ENCODE results near the gene KANK2. TPM values are rescaled to one million over a fixed set of nuclear protein-coding genes. Genes with fewer than 3 reads are reported as not detected.
A peak's percentile ranks its signal among the peaks of the same experiment; 100 is the strongest.

The KANK2 gene
- total RNA-seq, 4 donors from 2014 or later: 41.9 to 283 (median 68.4) TPM

DNA sequence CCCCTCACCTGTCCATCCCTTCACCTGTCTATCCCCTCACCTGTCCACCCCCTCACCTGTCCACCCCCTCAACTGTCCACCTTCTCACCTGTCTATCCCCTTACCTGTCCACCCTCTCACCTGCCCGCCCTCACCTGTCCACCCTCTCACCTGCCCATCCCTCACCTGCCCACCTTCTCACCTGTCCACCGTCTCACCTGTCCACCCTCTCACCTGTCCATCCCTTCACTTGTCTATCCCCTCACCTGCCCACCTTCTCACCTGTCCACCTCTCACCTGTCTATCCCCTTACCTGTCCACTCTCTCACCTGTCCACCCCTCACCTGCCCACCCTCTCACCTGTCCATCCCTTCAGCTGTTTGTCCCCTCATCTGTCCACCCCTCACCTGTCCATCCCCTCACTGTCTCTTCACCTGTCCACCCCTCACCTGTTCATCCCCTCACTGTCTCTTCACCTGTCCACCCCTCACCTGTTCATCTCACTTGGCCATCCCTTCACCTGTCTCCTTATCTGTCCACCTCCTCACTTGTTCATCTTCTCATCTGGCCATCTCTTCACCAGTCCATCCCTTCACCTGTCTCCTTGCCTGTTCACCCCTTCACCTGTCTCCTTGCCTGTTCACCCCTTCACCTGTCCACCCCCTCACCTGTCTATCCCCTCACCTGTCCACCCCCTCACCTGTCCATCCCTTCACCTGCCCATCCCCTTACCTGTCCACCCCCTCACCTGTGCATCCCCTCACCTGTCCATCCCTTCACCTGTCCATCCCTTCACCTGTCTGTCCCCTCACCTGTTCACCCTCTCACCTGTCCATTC, 12.7 kb upstream of the KANK2 start:
- H3K4me1 ChIP-seq: no peaks in the 10 kb centered on the region
- H3K4me3 ChIP-seq: no peak overlapping the region
- H3K27me3 ChIP-seq: no peaks in the 10 kb centered on the region
- no peak overlapping the region for H3K27ac ChIP-seq
- peaks cover 0 to 54% (median 0%) of the 10 kb centered on the region in 3 donors for H3K36me3 ChIP-seq
- no peaks in the 10 kb centered on the region for H3K9me3 ChIP-seq
- no peak for DNase-seq
- no peak for TF ChIP-seq POLR2A (IDR thresholded peaks at IDR 0.05)
- TF ChIP-seq, protein P1, sequence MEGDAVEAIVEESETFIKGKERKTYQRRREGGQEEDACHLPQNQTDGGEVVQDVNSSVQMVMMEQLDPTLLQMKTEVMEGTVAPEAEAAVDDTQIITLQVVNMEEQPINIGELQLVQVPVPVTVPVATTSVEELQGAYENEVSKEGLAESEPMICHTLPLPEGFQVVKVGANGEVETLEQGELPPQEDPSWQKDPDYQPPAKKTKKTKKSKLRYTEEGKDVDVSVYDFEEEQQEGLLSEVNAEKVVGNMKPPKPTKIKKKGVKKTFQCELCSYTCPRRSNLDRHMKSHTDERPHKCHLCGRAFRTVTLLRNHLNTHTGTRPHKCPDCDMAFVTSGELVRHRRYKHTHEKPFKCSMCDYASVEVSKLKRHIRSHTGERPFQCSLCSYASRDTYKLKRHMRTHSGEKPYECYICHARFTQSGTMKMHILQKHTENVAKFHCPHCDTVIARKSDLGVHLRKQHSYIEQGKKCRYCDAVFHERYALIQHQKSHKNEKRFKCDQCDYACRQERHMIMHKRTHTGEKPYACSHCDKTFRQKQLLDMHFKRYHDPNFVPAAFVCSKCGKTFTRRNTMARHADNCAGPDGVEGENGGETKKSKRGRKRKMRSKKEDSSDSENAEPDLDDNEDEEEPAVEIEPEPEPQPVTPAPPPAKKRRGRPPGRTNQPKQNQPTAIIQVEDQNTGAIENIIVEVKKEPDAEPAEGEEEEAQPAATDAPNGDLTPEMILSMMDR (IDR thresholded peaks at IDR 0.05): no peak

- H3K27ac ChIP-seq: no peak overlapping the region
- no peak overlapping the region for H3K4me3 ChIP-seq
- H3K27me3 ChIP-seq: no peaks in the 10 kb centered on the region
- TF ChIP-seq, protein P1 (IDR thresholded peaks at IDR 0.05): no peak
- no peak for TF ChIP-seq POLR2A (IDR thresholded peaks at IDR 0.05)
- peaks cover 0 to 45% (median 0%) of the 10 kb centered on the region in 3 donors for H3K36me3 ChIP-seq
- peaks cover 0 to 4% (median 0%) of the 10 kb centered on the region in 4 donors for H3K4me1 ChIP-seq
- no peaks in the 10 kb centered on the region for H3K9me3 ChIP-seq
- DNase-seq: no peak
These were observed 11.5 kb upstream of the KANK2 start for GRCh38 chr19:11208561-11209471.

DNA sequence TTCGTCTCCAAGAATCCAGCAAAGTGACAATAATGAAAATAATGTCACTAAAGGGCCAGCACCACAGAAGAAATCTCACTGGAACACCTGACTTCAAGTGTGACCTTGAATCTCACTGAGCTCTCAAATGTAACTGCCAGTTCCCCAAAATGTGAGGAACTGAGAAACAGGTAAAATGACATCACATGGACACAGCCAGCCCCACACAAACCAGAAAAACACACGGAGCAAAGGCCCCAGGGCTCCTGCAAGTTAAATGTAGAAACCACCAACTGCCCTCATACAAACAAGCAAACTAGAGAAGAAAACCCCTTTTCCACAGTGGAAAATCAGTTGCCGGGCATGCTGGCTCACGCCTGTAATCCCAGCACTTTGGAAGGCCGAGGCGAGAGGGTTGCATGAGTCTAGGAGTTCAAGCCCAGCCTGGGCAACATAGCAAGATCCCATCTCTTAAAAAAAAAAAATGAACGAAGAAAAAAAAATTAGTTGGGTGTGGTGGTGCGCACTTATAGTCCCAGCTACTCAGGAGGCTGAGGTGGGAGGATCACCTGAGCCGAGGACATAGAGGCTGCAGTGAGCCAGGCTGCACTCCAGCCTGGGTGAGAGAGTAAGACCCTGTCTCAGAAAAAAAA, 8.7 kb upstream of the KANK2 start:
- peaks cover 0 to 29% (median 0%) of the 10 kb centered on the region in 3 donors for H3K36me3 ChIP-seq
- no peaks in the 10 kb centered on the region for H3K9me3 ChIP-seq
- H3K27me3 ChIP-seq: no peaks in the 10 kb centered on the region
- DNase-seq: no peak
- H3K4me3 ChIP-seq: no peak overlapping the region
- no peak overlapping the region for H3K27ac ChIP-seq
- TF ChIP-seq, protein P1 (IDR thresholded peaks at IDR 0.05): no peak
- no peak for TF ChIP-seq POLR2A (IDR thresholded peaks at IDR 0.05)
- H3K4me1 ChIP-seq: peaks cover 0 to 4% (median 0%) of the 10 kb centered on the region in 4 donors

DNA sequence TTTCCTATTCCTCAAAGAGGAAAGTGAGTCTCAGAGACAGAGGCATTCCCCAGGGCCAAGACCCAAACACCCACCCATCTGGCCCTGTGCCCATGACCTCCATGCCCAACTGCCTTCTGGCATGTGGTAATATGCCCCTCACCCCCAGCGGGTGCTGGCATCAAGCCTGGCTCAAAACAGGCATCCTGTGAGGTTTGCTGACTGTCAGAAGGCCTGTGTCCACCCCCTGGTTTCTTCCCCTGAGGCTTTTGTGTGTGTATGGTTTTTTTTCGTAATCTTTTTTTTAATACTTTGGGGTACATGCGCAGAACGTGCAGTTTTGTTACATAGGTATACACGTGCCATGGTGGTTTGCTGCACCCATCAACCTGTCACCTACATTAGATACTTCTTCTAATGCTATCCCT, 7.6 kb upstream of the KANK2 start:
- H3K36me3 ChIP-seq: peaks cover 0 to 39% (median 0%) of the 10 kb centered on the region in 3 donors
- H3K4me1 ChIP-seq: peaks cover 0 to 4% (median 0%) of the 10 kb centered on the region in 4 donors
- no peak for DNase-seq
- no peaks in the 10 kb centered on the region for H3K27me3 ChIP-seq
- TF ChIP-seq, protein P1 (IDR thresholded peaks at IDR 0.05): no peak
- no peak for TF ChIP-seq POLR2A (IDR thresholded peaks at IDR 0.05)
- peak overlapping the region in 1 of 4 donors; percentile 80 for H3K27ac ChIP-seq
- H3K4me3 ChIP-seq: no peak overlapping the region
- no peaks in the 10 kb centered on the region for H3K9me3 ChIP-seq

DNA sequence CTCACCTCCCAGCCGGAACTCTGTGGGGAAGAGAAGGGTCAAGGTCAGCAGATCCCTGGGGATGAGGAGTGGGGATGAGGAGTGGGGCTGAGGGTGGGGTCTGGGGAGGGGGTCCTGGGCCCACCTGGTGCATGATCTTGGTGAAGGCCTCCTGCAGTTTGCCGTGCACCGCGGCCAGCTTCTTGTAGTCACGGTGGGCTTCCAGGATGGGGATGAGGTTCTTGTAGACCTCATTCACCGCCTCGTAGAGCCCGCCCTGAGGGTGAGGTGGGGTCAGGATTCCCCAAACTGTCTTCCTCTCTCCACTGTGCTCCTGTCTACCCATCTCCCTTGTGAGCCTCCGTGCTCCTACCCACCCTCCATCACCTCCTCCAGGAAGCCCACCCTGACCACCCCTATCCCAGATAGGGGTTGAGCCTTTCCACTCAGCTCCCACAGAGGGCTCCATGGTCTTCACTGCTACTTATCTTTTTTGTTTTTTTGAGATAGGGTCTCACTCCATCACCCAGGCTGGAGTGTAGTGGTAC, 6.8 kb upstream of the KANK2 start:
- peaks cover 0 to 39% (median 0%) of the 10 kb centered on the region in 3 donors for H3K36me3 ChIP-seq
- H3K4me3 ChIP-seq: peak overlapping the region in 1 of 4 donors; percentile 13

More for the DNA sequence above, 6.8 kb upstream of the KANK2 start:
- peaks cover 0 to 4% (median 0%) of the 10 kb centered on the region in 4 donors for H3K4me1 ChIP-seq
- DNase-seq: no peak
- peak overlapping the region; percentile 42 to 80 (median 76) for H3K27ac ChIP-seq
- H3K27me3 ChIP-seq: no peaks in the 10 kb centered on the region
- TF ChIP-seq, protein P1 (IDR thresholded peaks at IDR 0.05): peak in 1 of 6 experiments; percentile 5
- TF ChIP-seq POLR2A (IDR thresholded peaks at IDR 0.05): no peak
- no peaks in the 10 kb centered on the region for H3K9me3 ChIP-seq

Measured in Peyer's patch (tissue), 4 donors.